Fibroblast of mammary gland (primary cell): Measurements from ENCODE around the gene SLC2A1.

ENCODE experiments used
- DNase-seq: peaks from one replicate; pipeline ENCODE4 v3.0.0-alpha.2; 2010; ENCODE audit warnings: low read depth
- H3K4me3 ChIP-seq: 2 replicates; pipeline ENCODE4 v1.5.1; 2011; ENCODE audit warnings: low read depth, mild to moderate bottlenecking, low read length, moderate library complexity; ENCODE audit not compliant: control insufficient read depth
- TF ChIP-seq, protein P1 (sequence below): conservative IDR thresholded peaks from 2 replicates; pipeline ENCODE4 v1.5.1; 2011; ENCODE audit warnings: low read depth, low read length, inconsistent platforms; ENCODE audit not compliant: control insufficient read depth, insufficient read depth

Gene SLC2A1

DNA sequence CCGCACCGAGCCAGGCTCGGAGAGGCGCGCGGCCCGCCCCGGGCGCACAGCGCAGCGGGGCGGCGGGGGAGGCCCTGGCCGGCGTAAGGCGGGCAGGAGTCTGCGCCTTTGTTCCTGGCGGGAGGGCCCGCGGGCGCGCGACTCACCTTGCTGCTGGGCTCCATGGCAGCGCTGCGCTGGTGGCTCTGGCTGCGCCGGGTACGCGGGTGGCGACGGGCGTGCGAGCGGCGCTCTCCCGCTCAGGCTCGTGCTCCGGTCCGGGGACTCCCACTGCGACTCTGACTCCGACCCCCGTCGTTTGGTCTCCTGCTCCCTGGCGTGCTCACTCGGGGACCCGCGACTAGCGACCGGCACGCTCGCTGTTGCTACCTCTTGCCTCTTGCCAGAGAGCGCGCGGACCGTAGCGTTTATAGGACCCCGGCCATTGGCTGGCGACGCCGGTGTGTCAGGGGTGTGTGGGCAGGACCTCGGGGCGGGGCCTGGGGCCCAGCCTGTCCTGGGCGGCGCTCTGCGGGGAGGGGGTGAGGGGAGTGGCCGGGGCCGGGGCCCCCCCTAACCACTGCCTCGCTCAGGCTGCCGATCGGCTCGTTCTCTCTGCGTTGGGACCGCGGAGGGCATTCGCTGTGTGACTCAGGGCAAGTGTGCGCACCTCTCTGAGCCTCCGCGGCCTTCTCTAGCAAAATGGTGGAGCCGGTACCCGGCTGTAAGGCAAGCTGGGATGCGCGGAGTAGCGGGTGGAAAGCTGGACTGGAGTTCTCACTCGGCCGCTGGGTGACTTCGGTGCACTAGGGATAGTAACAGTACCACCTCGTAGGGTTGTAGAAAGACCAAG, at the start of gene SLC2A1:
Gene SLC2A1, minus strand, starts transcription at position 381 of the 832 bp plus-strand sequence. Its CDS starts 217 bp downstream, at position 164.
- peak within 1 kb of the TSS; percentile 71 for H3K4me3 ChIP-seq
- TF ChIP-seq, protein P1, sequence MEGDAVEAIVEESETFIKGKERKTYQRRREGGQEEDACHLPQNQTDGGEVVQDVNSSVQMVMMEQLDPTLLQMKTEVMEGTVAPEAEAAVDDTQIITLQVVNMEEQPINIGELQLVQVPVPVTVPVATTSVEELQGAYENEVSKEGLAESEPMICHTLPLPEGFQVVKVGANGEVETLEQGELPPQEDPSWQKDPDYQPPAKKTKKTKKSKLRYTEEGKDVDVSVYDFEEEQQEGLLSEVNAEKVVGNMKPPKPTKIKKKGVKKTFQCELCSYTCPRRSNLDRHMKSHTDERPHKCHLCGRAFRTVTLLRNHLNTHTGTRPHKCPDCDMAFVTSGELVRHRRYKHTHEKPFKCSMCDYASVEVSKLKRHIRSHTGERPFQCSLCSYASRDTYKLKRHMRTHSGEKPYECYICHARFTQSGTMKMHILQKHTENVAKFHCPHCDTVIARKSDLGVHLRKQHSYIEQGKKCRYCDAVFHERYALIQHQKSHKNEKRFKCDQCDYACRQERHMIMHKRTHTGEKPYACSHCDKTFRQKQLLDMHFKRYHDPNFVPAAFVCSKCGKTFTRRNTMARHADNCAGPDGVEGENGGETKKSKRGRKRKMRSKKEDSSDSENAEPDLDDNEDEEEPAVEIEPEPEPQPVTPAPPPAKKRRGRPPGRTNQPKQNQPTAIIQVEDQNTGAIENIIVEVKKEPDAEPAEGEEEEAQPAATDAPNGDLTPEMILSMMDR = no peak
- peak; percentile 84 for DNase-seq

DNA sequence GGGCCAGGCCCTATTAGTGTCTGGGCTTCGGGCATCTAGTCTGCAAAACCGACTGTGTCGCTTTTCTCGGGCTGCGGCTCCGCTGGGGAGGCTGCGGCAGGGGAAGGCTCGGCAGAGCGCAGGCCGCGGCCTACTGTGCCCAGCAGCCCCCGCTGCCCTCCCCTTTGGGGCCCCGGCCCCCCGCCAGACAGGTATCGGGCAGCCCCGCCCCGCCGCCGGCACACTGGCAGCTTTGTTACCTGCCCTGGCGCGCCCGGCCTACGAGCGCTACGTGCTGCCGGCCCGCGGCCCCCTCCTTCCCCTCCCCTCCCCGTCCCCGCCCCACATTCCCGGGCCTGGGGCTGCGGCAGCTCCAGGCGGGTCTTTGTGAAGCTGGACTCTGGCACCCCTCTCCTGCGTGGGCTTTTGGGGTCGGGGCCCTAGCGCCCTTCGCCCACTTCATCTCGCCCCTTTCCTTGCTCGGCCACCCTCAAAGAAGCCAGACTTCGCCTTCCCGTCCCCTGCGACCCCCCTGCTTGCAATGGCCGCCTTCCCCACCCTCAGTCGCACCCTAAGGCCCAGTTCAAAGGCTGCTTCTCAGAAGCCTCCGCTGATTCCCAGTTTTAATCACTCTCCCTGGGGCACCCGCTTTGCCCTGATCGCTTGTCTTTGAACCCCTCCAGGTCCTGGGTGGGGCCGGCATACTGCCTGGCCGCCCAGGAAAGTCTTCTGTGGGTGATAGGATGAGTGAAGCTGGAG, 48.9 kb upstream of the SLC2A1 start:
- TF ChIP-seq, protein P1 = no peak
- no peak overlapping the region for H3K4me3 ChIP-seq
- no peak for DNase-seq

DNA sequence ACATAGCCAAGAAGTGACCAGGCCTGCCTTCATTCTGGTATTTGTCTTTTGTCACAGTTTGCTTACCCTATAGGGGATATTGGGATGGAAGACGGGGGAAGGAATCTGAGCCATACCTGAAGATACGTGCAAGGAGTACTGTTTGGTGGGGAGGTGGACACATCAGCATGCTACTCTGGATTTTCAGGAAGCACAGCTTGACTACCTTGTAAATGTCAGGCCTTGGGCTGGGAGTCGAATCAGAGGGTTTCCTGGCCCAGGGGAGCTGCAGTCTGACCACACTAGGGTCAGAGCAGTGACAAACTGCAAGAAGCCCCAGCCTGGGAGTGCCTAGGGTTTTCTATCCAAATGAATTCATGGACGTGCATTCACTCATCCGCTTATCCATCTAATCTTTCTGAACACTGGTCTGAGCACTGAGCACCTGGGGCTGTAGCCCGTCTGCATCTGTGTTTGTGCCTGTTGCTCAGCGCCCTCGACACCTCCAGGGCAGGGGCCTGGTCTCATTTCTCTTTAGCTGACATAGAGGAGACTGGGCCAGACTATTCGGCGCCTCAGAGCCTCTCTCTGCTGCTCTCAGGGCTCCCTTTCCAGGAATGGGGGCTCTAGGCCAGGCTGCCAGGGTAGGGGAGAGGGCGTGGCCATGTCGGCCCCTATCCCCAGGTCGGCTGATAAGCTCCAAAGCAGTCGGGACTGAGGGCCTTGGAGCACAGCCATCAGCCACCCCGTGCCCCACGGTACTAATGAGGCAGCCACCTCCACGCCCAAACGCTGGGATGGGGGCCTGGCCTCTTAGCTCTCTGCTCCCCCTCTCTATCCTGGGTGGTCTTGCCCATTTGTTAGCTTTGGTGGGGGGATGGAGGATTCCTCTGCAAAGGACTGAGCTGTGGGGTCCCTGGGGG, 47.0 kb upstream of the SLC2A1 start:
- TF ChIP-seq, protein P1 = no peak
- H3K4me3 ChIP-seq = no peak overlapping the region
- no peak for DNase-seq

DNA sequence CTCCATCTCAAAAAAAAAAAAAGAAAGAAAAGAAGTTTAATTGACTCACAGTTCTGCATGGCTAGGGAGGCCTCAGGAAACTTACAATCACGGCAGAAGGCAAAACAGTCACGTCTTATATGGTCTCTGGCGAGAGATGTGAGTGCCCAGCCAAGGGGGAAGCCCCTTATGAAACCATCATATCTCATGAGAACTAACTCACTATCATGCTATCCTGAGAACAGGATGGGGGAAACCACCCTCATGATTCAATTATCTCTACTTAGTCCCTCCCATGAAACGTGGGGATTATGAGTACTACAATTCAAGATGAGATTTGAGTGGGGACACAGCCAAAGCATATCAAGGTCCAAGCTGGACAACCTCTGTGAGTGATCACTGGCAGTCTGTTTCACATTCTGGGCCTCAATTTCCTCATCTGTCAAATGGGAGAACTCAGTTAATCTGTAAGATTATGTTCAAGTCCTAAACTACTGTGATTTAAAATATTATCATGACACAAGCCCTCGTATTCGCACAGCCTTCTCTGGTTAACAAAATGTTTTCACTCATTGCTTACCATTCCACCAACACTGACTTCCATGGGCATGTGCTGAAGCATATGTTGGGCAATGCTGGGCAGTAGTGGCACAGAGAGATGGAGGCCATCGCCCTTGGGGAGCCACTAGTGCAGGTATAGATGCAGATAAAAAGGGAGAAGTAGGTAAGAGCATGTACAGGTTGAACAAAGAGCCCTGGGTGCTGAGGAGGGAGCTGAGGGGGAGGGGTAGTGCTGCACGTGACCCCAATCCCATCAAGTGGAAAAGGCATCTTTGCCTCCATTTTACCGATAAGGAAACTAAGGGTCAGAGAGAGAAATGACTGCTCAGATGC, 46.2 kb upstream of the SLC2A1 start:
- TF ChIP-seq, protein P1 = no peak
- H3K4me3 ChIP-seq = no peak overlapping the region
- DNase-seq = no peak

DNA sequence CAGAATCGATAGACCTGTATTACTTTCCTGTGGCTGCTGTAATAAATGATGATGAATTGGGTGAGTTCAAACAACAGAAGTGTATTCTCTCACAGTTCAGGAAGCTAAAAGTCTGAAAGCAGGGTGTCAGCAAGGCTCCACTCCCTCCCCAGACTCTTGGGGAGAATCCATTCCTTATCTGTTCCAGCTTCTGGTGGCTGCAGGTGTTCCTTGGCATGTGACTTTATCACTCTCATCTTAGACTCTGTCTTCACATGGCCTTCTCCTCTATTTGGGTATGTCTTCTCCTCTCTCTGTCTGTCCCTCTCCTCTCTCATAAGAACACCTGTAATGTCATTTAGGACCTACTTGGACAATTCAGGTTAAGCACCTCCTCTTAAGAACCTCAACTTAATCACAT, 44.1 kb upstream of the SLC2A1 start:
- no peak for DNase-seq
- TF ChIP-seq, protein P1 = no peak
- no peak overlapping the region for H3K4me3 ChIP-seq
